Measurements from ENCODE around the gene BLTP2. TPM values are rescaled to one million over a fixed set of nuclear protein-coding genes. Genes with fewer than 3 reads are reported as not detected.

The BLTP2 gene
- total RNA-seq, 1 experiment from 2014 or later = 137 TPM

- H3K4me1 Mint-ChIP-seq = no peaks in the 10 kb centered on the region
Measured at GRCh38 chr17:28624148-28624547, 20.8 kb downstream of the BLTP2 start.

More at GRCh38 chr17:28624148-28624547, 20.8 kb downstream of the BLTP2 start:
- Histone ChIP-seq H3K79me2 (ENCODE audit: insufficient read depth, low read length) (no peaks in the 10 kb centered on the region), H3K4me1 (ENCODE audit: insufficient read depth, low read length) (no peaks in the 10 kb centered on the region), H3K79me1 (ENCODE audit: insufficient read depth, low read depth, low read length, poor library complexity, severe bottlenecking) (no peaks in the 10 kb centered on the region), H3K4ac (ENCODE audit: low read depth, low read length) (no peak overlapping the region), H3K4me2 (ENCODE audit: insufficient read depth, insufficient read length, low read length) (no peak overlapping the region), H2BK120ac (ENCODE audit: low read depth, low read length, poor library complexity, severe bottlenecking) (no peak overlapping the region), H4K91ac (ENCODE audit: insufficient read length, low read depth, low read length) (no peak overlapping the region), H3T11ph (ENCODE audit: low read length) (no peak overlapping the region), H4K5ac (ENCODE audit: insufficient read length, low read depth, low read length) (no peak overlapping the region), H2BK12ac (ENCODE audit: insufficient read length, low read depth, low read length) (no peak overlapping the region), H2BK20ac (ENCODE audit: low read depth, low read length, poor library complexity, severe bottlenecking) (no peak overlapping the region), H3K27ac (ENCODE audit: insufficient read length, low read depth, low read length) (no peak overlapping the region), H3K18ac (ENCODE audit: insufficient read length, low read depth, low read length) (no peak overlapping the region), H3K56ac (ENCODE audit: insufficient read length, low read depth, low read length) (no peak overlapping the region), H3K9me3 (ENCODE audit: control insufficient read depth, low read depth, low read length) (no peaks in the 10 kb centered on the region), H3K14ac (ENCODE audit: insufficient read depth, low read length) (no peak overlapping the region), H2AFZ (ENCODE audit: low read length) (no peak overlapping the region), H2BK15ac (ENCODE audit: low read depth, low read length) (no peak overlapping the region), H2BK5ac (ENCODE audit: insufficient read length, low read length) (no peak overlapping the region), H3K23ac (ENCODE audit: insufficient read length, low read depth, low read length) (no peak overlapping the region), H4K20me1 (ENCODE audit: control insufficient read depth, insufficient read depth, insufficient read length) (no peaks in the 10 kb centered on the region), H3K27me3 (ENCODE audit: insufficient read depth, low read length) (no peaks in the 10 kb centered on the region), H4K8ac (replicated peaks; ENCODE audit: insufficient read length, low read depth, low read length) (no peak overlapping the region), H3K23me2 (ENCODE audit: insufficient read length, low read depth, low read length, poor library complexity, severe bottlenecking) (no peaks in the 10 kb centered on the region), H3K9ac (ENCODE audit: extremely low read depth, insufficient read length, low read length) (no peak overlapping the region), H2AK5ac (ENCODE audit: insufficient read length, low read length) (no peak overlapping the region)
- Mint-ChIP-seq H3K9me3 (no peaks in the 10 kb centered on the region), H3K27me3 (ENCODE audit: low read depth) (no peaks in the 10 kb centered on the region; the same call in 1 of the 2 replicates), H3K4me3 (no peak overlapping the region), H3K27ac (no peak overlapping the region), H3K36me3 (ENCODE audit: insufficient read depth in 1 of 3, low read depth in 3 of 3) (peaks cover 51 to 88% (median 78%) of the 10 kb centered on the region in 3 experiments; a peak in 6 of 7 replicates)
- no CpG with 5 or more reads among the region's 2 CpGs for WGBS (ENCODE audit: extremely low coverage, insufficient read length, low lambda C conversion rate)
- TF ChIP-seq CTCF (conservative IDR thresholded peaks at IDR 0.05) = no peak
- DNase-seq = no peak
